ENCODE data around the gene BICDL2. TPM values are rescaled to one million over a fixed set of nuclear protein-coding genes. Genes with fewer than 3 reads are reported as not detected.

The BICDL2 gene
- total and polyA plus RNA-seq, 2 of the 8 experiments (the other 6 are each of a cell fraction or from before 2014, with no cell fraction given): 7.3 to 15.9 TPM

- TF ChIP-seq MAFK (IDR thresholded peaks at IDR 0.05; ENCODE audit: low read depth, low read length) (no peak), POU5F1 (IDR thresholded peaks at IDR 0.05; ENCODE audit: low read depth, low read length) (no peak), CHD1 (IDR thresholded peaks at IDR 0.05; ENCODE audit: low read depth, low read length) (no peak), SP1 (IDR thresholded peaks at IDR 0.05; ENCODE audit: low read depth, low read length) (no peak), EGR1 (IDR thresholded peaks at IDR 0.05; ENCODE audit: borderline replicate concordance, low read depth, low read length) (no peak), RNF2 (IDR thresholded peaks at IDR 0.05; ENCODE audit: borderline replicate concordance, low read depth, low read length, missing control alignments, poor library complexity, severe bottlenecking) (no peak), KDM5A (IDR thresholded peaks at IDR 0.05; ENCODE audit: low read length) (no peak), ATF3 (IDR thresholded peaks at IDR 0.05; ENCODE audit: insufficient read depth, low read depth, low read length) (no peak), RXRA (IDR thresholded peaks at IDR 0.05; ENCODE audit: insufficient read depth, low read depth, low read length) (no peak)
These were observed 7.1 kb downstream of the BICDL2 start (continued) for GRCh38 chr16:3029491-3030221.

Data from H1 (cell line).